BJ (cell line): ENCODE data around the gene CLN5. TPM values are rescaled to one million over a fixed set of nuclear protein-coding genes. Genes with fewer than 3 reads are reported as not detected.

ENCODE experiments used
- CTCF ChIA-PET: fragments of 350-600 bp; formaldehyde crosslinking; extraction: SDS; loops from one replicate; lab custom pipeline; 2021; ENCODE audit warnings: antibody characterized with exemption, inconsistent platforms; lab: Yijun Ruan, JAX
- POLR2A ChIA-PET: fragments of 300-600 bp; sonication (Branson Sonifier 250); formaldehyde crosslinking; extraction: SDS; loops from one replicate; lab custom pipeline; 2021; ENCODE audit warnings: antibody characterized with exemption; lab: Charles Lee
- DNase-seq: peaks from one replicate; pipeline ENCODE4 v3.0.0-alpha.2; 2011; ENCODE audit warnings: low read depth
- H3K27me3 ChIP-seq: 2 replicates; pipeline ENCODE4 v1.6.0; 2011; ENCODE audit warnings: low read length; ENCODE audit not compliant: control insufficient read depth, insufficient read depth
- H3K36me3 ChIP-seq: 2 replicates; pipeline ENCODE4 v1.5.1; 2011; ENCODE audit warnings: low read length; ENCODE audit not compliant: control insufficient read depth, insufficient read depth
- H3K4me3 ChIP-seq: 2 replicates; pipeline ENCODE4 v1.5.1; 2011; ENCODE audit warnings: low read depth, mild to moderate bottlenecking, control low read depth, low read length
- polyA plus RNA-seq: library from polyadenylated mRNA; depleted of rRNA; stranded (reverse); fragments of >200 nt; gene quantifications from 2 replicates; pipeline ENCODE4 v1.2.3, GENCODE V29; 2011
- TF ChIP-seq, protein P1 (sequence below): IDR thresholded peaks from 2 replicates; pipeline ENCODE4 v1.5.1; 2011; ENCODE audit warnings: low read depth, mild to moderate bottlenecking, control low read depth, inconsistent platforms, low read length, moderate library complexity; ENCODE audit not compliant: insufficient read depth

The CLN5 gene
- polyA plus RNA-seq, 1 experiment: 11.0 TPM

DNA sequence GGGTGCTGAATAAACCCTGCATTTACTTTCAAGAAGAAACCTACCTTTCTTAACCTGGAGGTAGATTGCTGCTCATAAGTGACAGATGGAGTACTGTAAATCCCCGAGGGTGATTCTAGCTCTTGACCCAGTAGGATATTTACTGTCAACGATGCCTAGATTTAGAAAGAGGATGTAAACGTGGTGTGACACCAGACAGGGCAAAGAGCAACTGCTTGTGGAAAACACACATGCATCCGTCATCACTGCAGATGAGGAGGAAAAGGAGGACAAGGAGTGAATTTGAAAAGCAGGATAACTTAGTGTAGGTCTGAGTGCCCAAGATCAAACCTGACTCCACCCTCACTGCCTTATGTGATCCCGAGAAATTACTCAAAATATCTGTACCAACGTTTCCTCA is 9.8 kb upstream of the CLN5 start:
- peaks cover 21% of the 10 kb centered on the region for H3K27me3 ChIP-seq
- POLR2A ChIA-PET: no interaction called here
- no peak overlapping the region for H3K4me3 ChIP-seq
- CTCF ChIA-PET: interaction anchor here (1.1 to 4.0 kb wide), 7 partner anchors 9 to 160 kb away, joined by 3 to 71 read pairs (median 13); partner anchors contain the start of gene CLN5
- H3K36me3 ChIP-seq: no peaks in the 10 kb centered on the region
- TF ChIP-seq, protein P1, sequence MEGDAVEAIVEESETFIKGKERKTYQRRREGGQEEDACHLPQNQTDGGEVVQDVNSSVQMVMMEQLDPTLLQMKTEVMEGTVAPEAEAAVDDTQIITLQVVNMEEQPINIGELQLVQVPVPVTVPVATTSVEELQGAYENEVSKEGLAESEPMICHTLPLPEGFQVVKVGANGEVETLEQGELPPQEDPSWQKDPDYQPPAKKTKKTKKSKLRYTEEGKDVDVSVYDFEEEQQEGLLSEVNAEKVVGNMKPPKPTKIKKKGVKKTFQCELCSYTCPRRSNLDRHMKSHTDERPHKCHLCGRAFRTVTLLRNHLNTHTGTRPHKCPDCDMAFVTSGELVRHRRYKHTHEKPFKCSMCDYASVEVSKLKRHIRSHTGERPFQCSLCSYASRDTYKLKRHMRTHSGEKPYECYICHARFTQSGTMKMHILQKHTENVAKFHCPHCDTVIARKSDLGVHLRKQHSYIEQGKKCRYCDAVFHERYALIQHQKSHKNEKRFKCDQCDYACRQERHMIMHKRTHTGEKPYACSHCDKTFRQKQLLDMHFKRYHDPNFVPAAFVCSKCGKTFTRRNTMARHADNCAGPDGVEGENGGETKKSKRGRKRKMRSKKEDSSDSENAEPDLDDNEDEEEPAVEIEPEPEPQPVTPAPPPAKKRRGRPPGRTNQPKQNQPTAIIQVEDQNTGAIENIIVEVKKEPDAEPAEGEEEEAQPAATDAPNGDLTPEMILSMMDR: no peak
- DNase-seq: no peak

DNA sequence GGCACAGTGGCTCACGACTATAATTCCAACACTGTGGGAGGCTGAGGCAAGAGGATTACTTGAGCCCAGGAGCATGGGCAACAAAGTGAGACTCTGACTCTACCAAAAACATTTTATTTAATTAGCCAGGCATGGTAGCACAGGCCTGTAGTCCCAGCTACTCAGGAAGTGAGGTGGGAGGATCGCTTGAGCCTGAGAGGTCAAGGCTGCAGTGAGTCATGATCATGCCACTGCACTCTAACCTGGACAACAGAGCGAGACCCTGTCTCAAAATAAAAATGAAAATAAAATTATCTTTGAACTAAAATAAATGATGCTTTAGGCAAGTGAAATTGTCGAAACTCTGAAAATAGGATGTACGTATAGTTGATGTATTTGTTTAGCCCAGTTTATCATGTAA is 8.2 kb upstream of the CLN5 start:
- no peaks in the 10 kb centered on the region for H3K36me3 ChIP-seq
- CTCF ChIA-PET: no interaction called here

DNA sequence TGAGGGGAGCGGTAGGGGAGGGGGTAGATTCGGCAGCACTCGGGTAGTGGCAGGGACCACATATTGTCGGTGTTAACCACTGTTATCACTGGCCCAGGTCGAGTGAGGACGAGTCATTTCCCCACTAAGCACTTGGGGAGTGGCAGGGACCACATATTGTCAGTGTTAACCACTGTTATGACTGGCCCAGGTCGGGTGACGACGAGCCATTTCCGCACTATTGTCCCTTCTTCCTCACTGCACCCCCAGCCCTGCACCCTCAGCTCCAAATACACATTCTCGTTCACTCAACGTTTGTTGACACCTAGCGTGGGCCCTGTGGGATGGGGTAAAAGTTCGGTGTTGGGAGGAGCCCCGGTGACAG is 467 bp upstream of the CLN5 start:
- Histone ChIP-seq H3K27me3 (peaks cover 2% of the 10 kb centered on the region; the same call in 1 of the 2 replicates), H3K4me3 (peak overlapping the region; percentile 95), H3K36me3 (0 out of 2 replicates have a peak, but pooled peaks cover 2% of the 10 kb centered on the region)
- POLR2A ChIA-PET: interaction anchor here (0.6 kb wide), 2 partner anchors 19 to 35 kb away, joined by 4 read pairs; partner anchors contain the start of gene FBXL3
- no peak for DNase-seq
- TF ChIP-seq, protein P1: no peak
- CTCF ChIA-PET: interaction anchor here (1.0 to 5.9 kb wide), 3 partner anchors 11 to 324 kb away, joined by 3 to 71 read pairs (median 3); no protein-coding TSS in a partner anchor

More for the DNA sequence above, 8.2 kb upstream of the CLN5 start:
- TF ChIP-seq, protein P1: no peak
- Histone ChIP-seq H3K4me3 (no peak overlapping the region), H3K27me3 (peaks cover 16% of the 10 kb centered on the region)
- DNase-seq: no peak
- POLR2A ChIA-PET: no interaction called here

DNA sequence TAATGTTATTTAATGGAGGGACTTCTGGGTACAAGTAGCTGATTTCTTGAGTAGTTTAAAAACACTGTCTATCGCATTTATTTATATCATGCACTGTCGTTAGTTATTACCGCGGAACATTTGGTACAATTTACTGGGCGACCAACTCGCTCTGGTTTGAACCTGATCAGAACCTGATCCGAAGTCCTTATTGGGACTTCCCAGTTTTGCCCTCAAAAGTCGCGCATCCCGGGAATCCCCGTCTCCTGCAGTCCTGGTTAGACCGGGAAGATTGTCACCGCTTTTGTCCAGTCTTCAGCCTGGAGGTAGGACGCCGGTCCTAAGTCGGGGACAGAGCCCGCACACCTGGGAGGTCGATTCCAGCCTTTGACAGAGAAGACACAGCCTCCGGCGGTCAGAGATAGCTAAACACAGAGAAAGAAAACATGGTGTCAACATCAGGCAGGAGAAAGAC is 694 bp downstream of the CLN5 start:
- 0 out of 2 replicates have a peak, but pooled peaks cover 2% of the 10 kb centered on the region for H3K36me3 ChIP-seq
- DNase-seq: no peak
- H3K4me3 ChIP-seq: peak overlapping the region; percentile 95
- no peaks in the 10 kb centered on the region for H3K27me3 ChIP-seq
- ChIA-PET POLR2A (no interaction called here), CTCF (interaction anchor here (1.2 to 5.9 kb wide), 5 partner anchors 9 to 87 kb away, joined by 3 to 71 read pairs (median 5); no protein-coding TSS in a partner anchor)
- TF ChIP-seq, protein P1: no peak

DNA sequence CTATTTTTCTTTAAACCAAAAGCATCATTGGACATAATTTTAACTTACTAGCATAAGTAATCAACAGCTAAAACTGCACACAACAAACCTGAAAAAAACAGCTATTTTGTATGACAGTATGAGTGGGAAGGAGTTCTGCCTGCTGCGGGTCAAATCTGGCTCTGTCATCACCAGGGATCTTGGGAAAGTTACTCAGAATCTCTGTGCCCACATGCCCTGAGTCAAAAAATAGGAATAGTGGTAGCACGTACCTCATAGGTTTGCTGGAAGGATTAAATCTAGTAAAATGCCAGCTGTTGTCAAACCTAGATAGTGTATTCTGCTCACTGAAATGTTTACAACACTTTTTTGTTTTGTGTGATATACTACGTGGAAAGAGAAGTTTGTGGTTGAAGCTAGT is 1.1 kb downstream of the CLN5 start:
- DNase-seq: no peak
- H3K4me3 ChIP-seq: peak overlapping the region; percentile 95
- TF ChIP-seq, protein P1: no peak
- CTCF ChIA-PET: interaction anchor here (1.2 to 5.9 kb wide), 5 partner anchors 9 to 88 kb away, joined by 3 to 71 read pairs (median 5); no protein-coding TSS in a partner anchor
- no peaks in the 10 kb centered on the region for H3K27me3 ChIP-seq
- POLR2A ChIA-PET: no interaction called here
- H3K36me3 ChIP-seq: 0 out of 2 replicates have a peak, but pooled peaks cover 2% of the 10 kb centered on the region
